Measurements from ENCODE around the gene DIP2A.
"Not testable (repeated sequence)": the region's sequence is repeated elsewhere in the genome, so short reads cannot be mapped to it uniquely, and the experiment has no call there.

DIP2A gene

DNA sequence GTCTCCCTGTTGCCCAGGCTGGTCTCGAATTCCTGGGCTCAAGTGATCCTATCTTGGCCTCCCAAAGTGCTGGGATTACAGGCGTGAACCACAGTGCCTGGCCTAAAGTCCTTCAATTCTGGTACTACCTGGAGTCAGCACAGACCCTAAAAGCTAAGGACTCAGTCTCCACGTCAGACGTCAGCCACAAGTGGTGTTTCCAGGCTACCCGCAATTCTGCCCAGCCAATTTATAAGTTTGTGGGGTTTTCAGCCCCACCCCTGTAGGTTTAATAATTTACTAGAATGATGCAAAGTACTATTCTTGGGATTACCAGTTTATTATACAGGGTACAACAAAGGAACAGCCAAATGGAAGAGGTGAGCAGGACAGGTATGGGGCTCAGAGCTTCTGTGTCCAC, 10.6 kb upstream of the DIP2A start:
- no peak for DNase-seq (ENCODE audit: extremely low read depth in 1 of 2, low read depth in 1 of 2)

GRCh38 chr21:46448855-46449254, 9.8 kb upstream of the DIP2A start:
- not testable (repeated sequence) for DNase-seq (ENCODE audit: extremely low read depth in 1 of 2, low read depth in 1 of 2)

GRCh38 chr21:46452710-46453109, 6.0 kb upstream of the DIP2A start:
- no peak for DNase-seq (ENCODE audit: extremely low read depth in 1 of 2, low read depth in 1 of 2)

DNA sequence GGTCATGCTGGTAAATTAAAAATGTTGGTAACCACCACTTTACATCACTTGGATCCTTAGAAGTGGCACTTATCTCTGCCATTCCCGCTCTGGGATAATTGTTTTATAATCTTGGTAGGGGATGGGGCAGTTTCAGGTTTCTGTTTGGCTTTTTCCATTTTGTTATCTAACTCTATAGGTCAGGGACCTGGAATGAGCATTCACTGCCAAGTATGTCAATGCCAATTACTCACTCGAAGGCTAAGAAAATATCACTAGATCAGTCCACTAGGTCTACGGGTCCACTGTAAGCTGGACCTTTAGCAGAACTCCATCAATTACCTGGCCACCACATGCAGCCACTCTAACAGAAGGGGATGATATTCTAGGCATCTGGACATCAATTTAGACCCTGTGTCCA, 4.5 kb upstream of the DIP2A start:
- DNase-seq (ENCODE audit: extremely low read depth in 1 of 2, low read depth in 1 of 2) = no peak

- no peak for DNase-seq (ENCODE audit: extremely low read depth in 1 of 2, low read depth in 1 of 2)
These were observed 3.9 kb upstream of the DIP2A start for GRCh38 chr21:46454634-46455390.

DNA sequence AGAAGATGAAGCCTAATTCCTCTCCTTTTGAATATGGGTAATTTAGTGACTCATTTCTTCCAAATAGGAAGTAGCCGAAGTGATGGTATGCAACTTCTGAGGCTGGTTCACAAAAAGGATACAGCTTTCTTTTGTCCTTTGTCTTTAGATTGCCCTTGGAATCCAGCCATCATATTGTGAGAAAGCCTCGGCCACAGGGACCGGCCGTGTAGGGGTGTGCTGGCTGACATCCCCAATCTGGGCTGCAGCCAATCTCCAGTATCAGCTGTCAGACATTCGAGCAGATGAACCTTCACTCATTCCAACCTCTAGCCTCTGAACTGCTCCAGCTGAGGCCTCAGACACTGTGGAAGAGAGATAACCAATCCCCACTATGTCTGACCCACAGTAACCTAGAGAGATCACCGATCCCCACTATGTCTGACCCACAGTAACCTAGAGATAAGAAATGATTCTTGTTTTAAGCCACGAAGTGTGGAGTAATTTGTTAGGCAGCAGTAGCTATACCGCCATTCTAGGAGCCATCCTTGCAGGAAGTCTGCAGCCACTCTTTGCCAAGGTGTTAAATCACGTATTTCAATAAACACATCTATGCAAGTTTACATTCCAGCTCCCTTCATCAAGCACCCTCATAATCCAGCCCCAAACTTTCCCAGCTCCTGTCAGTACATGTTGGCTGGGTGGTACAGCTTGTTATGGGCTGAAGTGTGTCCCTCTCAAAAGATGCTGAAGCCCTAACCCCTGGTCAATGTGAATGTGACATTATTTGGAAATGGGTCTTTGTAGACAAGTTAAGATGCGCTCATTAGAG, 2.9 kb upstream of the DIP2A start:
- DNase-seq (ENCODE audit: extremely low read depth in 1 of 2, low read depth in 1 of 2) = no peak

DNA sequence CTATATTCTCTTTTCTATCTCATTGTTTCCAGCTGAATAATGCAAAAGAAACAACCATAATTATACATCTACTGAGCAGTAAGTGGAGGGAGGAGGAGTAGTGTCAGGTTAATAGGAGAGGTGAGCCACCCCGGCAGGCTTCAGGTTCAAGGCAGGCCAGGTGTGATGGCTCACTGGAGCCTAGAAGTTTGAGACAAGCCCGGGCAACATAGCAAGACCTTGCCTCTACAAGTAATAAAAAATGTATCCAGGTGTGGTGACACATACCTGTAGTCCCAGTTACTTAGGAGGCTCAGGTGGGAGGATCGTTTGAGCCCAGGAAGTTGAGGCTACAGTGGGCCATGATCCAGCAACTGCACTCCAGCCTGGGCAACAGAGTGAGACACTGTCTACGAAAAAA, 1.9 kb upstream of the DIP2A start:
- no peak for DNase-seq (ENCODE audit: extremely low read depth in 1 of 2, low read depth in 1 of 2)

DNA sequence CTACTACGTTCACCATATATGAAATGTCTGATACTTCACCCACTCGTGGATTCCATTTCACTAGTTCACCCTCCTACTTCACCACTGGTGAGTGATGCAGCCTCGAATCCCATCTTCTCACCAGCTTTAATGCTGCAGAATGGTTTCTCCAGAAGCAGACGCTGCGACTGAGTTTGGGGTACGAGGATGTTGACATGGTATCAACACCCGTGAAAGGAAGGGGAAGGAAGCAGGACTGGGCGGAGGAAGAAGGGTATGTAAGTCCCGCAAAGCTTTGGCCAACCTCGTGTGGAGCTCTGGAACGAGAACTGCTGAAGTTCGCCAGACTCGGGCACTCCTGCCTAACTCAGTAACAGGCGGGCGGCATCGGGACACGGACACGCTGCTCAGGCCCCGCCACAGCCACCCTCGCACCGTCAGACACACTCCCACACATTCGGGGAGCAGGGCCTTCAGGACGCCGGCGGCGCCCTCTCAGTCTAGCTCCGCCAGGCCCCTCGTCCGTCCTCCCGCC, 833 bp upstream of the DIP2A start:
- DNase-seq (ENCODE audit: extremely low read depth in 1 of 2, low read depth in 1 of 2) = no peak

DNA sequence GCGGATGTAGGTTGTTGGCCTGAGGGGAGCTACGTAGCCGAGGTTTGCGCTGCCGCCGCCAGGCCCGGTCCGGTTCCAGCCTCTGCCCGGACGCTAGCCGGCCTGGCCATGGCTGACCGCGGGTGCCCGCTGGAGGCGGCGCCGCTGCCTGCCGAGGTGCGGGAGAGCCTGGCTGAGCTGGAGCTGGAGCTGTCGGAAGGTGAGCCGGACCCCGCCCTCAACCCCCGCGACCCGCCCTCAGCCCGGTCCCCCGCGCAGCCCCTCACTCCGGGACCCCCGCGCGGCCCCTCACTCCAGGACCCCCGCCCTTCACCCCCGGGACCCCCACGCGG, 299 bp downstream of the DIP2A start:
- DNase-seq (ENCODE audit: extremely low read depth in 1 of 2, low read depth in 1 of 2) = no peak

DNA sequence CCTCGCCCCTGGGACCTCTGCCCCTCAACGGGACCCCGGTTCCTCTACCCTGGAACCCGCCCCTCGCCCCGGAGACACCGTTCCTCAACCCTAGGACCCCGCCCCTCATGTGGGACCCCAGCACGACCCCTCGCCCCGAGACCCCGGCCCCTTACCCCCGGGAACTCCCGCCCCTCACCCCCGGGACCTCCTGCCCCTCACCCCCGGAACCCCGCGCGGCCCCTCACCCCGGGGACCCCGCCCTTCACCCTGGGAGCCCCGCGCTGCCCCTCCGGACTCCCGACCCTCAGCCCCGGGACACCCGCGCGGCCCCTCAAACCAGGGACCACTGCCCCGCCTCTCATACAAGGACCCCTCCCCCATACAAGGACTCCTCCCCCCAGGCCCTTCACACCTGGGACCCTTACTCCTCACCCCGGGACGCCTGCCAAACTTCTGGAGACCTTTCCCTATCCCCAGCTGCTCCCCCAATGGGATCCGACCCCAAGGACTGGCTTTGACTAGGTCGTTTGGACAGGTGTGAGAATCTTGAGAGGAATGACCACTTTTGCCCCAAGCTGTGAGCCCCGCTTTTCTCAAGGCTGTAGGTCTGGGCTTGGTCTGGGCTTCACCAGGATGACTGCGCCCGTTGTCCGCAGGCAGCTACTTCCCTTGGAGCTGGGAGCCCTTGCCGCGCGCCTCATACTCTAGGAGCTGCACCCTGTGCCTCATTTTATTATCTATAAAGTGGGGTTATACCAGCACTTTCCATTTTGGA, 843 bp downstream of the DIP2A start:
- no peak for DNase-seq (ENCODE audit: extremely low read depth in 1 of 2, low read depth in 1 of 2)

- no peak for DNase-seq (ENCODE audit: extremely low read depth in 1 of 2, low read depth in 1 of 2)
These were observed 3.2 kb downstream of the DIP2A start for GRCh38 chr21:46461909-46462308.

DNA sequence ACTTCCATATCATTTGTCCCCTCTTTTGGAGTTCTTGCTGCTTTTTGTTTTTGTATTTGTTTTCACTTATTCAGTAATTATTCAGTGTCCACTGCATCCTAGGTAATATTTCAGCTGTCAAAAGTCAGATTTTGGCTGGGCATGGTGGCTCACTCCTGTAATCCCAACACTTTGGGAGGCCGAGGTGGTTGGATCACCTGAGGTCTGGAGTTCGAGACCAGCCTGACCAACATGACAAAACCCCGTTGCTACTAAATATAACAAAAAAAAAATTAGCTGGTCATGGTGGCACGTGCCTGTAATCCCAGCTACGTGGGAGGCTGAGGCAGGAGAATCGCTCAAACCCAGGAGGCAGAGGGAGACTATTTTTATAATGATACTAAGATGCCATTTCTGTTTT, 6.5 kb downstream of the DIP2A start:
- DNase-seq (ENCODE audit: extremely low read depth in 1 of 2, low read depth in 1 of 2) = not testable (repeated sequence)

DNA sequence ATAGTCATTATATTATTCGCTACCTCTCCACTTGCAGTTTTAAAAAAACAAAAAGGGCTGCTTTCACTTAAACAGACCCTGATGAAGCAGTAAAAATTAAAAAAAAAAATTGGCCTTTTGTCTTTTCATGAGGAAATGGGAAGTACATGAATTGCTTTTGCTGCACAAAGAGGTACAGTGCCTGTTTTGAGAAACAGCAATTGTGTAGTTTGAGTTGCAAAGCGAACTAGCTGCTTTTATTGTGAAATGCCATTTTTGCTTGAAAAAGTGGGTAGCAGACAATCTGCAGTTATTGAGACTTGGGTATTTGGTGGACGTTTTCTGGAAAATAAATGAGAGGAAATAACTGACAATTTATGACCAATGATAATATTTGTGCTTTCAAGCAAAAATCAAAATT, 7.0 kb downstream of the DIP2A start:
- DNase-seq (ENCODE audit: extremely low read depth in 1 of 2, low read depth in 1 of 2) = no peak

DNA sequence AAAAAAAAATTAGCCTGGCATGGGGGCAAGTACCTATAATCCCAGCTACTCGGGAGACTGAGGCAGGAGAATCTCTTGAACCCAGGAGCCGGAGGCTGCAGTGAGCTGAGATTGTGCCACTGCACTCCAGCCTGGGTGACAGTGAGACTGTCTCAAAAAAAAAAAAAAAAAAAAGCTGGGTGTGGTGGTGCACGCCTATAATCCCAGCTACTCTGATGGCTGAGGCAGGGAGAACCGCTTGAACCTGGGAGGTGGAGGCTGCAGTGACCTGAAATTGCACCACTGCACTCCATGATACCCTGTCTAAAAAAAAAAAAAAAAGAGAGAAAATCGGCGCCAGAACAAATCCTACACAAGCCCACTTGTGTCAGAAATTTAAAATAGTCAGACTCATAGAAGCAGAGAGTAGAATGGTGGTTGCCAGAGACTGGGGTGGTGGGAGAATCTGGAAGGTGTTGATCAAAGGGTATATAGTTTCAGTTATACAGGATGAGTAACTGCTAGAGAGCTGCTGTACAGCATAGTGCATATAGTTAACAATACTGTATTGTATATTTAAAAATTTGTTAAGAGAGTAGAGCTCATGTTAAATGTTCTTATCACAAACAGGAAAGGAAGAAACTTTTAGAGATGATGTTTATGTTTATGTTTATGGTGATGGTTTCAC, 9.6 kb downstream of the DIP2A start:
- DNase-seq (ENCODE audit: extremely low read depth in 1 of 2, low read depth in 1 of 2) = no peak

DNA sequence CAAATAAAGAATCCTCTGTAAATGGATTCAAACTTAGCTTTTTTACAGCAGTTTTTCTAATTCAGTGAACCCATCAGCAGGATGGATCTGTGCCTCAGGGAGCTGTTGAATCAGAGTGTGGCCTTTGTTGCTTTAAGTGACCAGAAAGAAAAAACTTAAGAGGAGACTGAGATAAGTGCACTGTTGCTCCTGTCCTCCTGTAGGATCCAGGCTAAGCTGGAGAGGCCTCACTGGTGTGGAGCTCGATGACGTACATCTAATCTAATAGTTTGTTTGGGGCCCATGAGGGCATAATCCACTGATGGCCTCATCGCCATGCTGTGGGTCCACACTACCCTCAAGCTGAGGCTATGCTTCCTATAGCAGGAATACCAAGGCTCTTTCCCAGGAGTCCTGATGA, 10.6 kb downstream of the DIP2A start:
- DNase-seq (ENCODE audit: extremely low read depth in 1 of 2, low read depth in 1 of 2) = no peak

GRCh38 chr21:46471514-46471913, 12.8 kb downstream of the DIP2A start:
- DNase-seq (ENCODE audit: extremely low read depth in 1 of 2, low read depth in 1 of 2) = no peak

- no peak for DNase-seq (ENCODE audit: extremely low read depth in 1 of 2, low read depth in 1 of 2)
These were observed 13.6 kb downstream of the DIP2A start for GRCh38 chr21:46472246-46472645.

DNA sequence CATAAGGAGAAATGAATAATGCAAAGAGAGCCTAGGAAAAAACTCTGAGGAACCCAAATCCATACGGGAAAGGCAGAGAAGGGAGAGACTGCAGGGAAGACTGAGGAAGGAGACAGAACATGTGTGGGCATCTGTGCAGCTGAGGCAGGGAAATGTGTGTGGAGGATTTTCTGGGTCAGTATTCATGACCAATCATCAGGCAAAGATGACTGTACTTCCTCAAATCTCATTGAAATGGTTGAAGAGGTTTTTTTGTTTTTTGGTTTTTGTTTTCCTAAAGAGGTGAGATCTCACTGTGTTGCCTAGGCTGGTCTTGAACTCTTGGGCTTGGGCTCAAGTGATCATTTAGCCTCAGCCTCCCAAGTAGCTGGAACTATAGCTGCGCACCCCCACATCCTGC, 15.7 kb downstream of the DIP2A start:
- DNase-seq (ENCODE audit: extremely low read depth in 1 of 2, low read depth in 1 of 2) = no peak

GRCh38 chr21:46475296-46475695, 16.6 kb downstream of the DIP2A start:
- no peak for DNase-seq (ENCODE audit: extremely low read depth in 1 of 2, low read depth in 1 of 2)

- no peak for DNase-seq (ENCODE audit: extremely low read depth in 1 of 2, low read depth in 1 of 2)
These were observed 19.1 kb downstream of the DIP2A start for GRCh38 chr21:46477765-46478164.

GRCh38 chr21:46478910-46479309, 20.2 kb downstream of the DIP2A start:
- DNase-seq (ENCODE audit: extremely low read depth in 1 of 2, low read depth in 1 of 2) = no peak
